Inflammatory macrophage treated with lipopolysaccharide for 4 hours (primary cell): Measurements from ENCODE around the gene AVPI1.
"Not testable (repeated sequence)": the region's sequence is repeated elsewhere in the genome, so short reads cannot be mapped to it uniquely, and the experiment has no call there.

Experiments used
- DNase-seq: peaks from one replicate; pipeline ENCODE4 v3.0.0-alpha.2; 2020

AVPI1 gene

GRCh38 chr10:97711640-97712572 lies 24.9 kb upstream of the AVPI1 start:
- DNase-seq: peak; percentile 40

GRCh38 chr10:97708976-97709946 lies 22.2 kb upstream of the AVPI1 start:
- DNase-seq: peak; percentile 66

GRCh38 chr10:97708167-97708566 lies 21.1 kb upstream of the AVPI1 start:
- no peak for DNase-seq

GRCh38 chr10:97707134-97707861 lies 20.3 kb upstream of the AVPI1 start:
- no peak for DNase-seq

GRCh38 chr10:97705006-97705670 lies 18.1 kb upstream of the AVPI1 start:
- no peak for DNase-seq

GRCh38 chr10:97704341-97704740 lies 17.3 kb upstream of the AVPI1 start:
- no peak for DNase-seq

- DNase-seq: no peak
These were observed 16.5 kb upstream of the AVPI1 start for GRCh38 chr10:97703398-97704067.

GRCh38 chr10:97701438-97702069 lies 14.5 kb upstream of the AVPI1 start:
- peak; percentile 73 for DNase-seq

GRCh38 chr10:97698072-97698655 lies 11.1 kb upstream of the AVPI1 start:
- not testable (repeated sequence) for DNase-seq

GRCh38 chr10:97690133-97690532 lies 3.1 kb upstream of the AVPI1 start:
- DNase-seq: peak; percentile 68

- peak; percentile 99 for DNase-seq
These were observed 2.5 kb upstream of the AVPI1 start for GRCh38 chr10:97689559-97690020.

- DNase-seq: peak; percentile 81
These were observed 1.0 kb upstream of the AVPI1 start for GRCh38 chr10:97687785-97688781.

- DNase-seq: no peak
These were observed 610 bp downstream of the AVPI1 start for GRCh38 chr10:97686301-97686961.

- DNase-seq: peak; percentile 63
These were observed 1.6 kb downstream of the AVPI1 start for GRCh38 chr10:97685395-97685958.

- DNase-seq: peak; percentile 55
These were observed 2.1 kb downstream of the AVPI1 start for GRCh38 chr10:97684866-97685394.

GRCh38 chr10:97684368-97684713 lies 2.7 kb downstream of the AVPI1 start:
- not testable (repeated sequence) for DNase-seq

- DNase-seq: peak; percentile 80
These were observed 3.3 kb downstream of the AVPI1 start for GRCh38 chr10:97683556-97684367.
